Measurements from ENCODE around the gene HOXB4. TPM values are rescaled to one million over a fixed set of nuclear protein-coding genes. Genes with fewer than 3 reads are reported as not detected.

The HOXB4 gene
- total RNA-seq, 1 experiment from 2014 or later = 9.7 TPM

DNA sequence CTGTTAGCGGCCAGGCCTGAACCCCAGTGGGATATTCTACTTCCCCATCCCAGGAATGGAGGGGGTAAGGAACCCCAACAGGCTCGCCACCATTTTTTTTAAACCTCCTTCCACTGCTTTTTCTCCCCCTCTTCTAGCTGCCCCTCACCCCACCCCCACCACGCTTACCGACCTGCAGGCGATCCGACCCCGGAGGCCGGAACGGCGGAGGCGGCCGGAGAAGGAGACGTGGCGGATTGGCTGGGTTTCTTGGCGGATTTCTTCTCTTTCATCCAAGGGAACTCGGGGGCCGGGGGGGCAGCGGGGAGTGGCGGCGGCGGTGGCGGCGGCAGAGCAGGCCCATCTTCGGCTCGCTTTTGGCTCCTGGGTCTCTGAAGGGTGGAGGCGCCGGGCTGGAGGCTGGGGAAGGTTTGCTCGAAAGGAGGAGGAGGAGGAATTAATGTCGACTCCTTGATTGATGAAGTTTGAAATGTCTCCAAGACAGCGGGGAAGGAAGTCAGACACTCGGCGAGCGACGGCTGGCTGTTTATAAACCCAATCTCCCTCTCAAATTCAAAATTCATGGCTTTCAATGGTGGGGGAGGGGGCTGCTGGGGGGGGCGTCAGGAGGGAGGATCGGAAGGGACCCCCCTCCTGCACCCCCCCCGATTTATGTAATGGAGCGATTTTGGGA lies 33.7 kb downstream of the HOXB4 start:
- DNase-seq (ENCODE audit: low spot score) = peak; percentile 91
- intact Hi-C loops (cut with micrococcal nuclease; ENCODE audit: unreplicated experiment) = no loop called here
- CTCF ChIA-PET = no interaction called here
- no TSS peak for BruUV-seq (replicated peaks)
- H3K9me3 ChIP-seq (ENCODE audit: low read depth, low read length, poor library complexity, severe bottlenecking) = no peaks in the 10 kb centered on the region
- peaks cover 50% of the 10 kb centered on the region for H3K4me1 ChIP-seq (ENCODE audit: insufficient read depth, low read length, poor library complexity, severe bottlenecking)
- H3K36me3 ChIP-seq (ENCODE audit: insufficient read depth, low read length, poor library complexity, severe bottlenecking) = peaks cover 9% of the 10 kb centered on the region
- POLR2A ChIA-PET (ENCODE audit: low non-redundant PET) = interaction anchor here (0.6 kb wide), 1 partner anchor 43 kb away, joined by 3 read pairs; no protein-coding TSS in a partner anchor
- no peaks in the 10 kb centered on the region for H3K27me3 ChIP-seq (replicated peaks; ENCODE audit: insufficient read depth, low read depth, low read length, poor library complexity)
- peak overlapping the region; percentile 95 for H3K27ac ChIP-seq (ENCODE audit: low read depth, low read length, poor library complexity, severe bottlenecking)
- TF ChIP-seq, protein P1, sequence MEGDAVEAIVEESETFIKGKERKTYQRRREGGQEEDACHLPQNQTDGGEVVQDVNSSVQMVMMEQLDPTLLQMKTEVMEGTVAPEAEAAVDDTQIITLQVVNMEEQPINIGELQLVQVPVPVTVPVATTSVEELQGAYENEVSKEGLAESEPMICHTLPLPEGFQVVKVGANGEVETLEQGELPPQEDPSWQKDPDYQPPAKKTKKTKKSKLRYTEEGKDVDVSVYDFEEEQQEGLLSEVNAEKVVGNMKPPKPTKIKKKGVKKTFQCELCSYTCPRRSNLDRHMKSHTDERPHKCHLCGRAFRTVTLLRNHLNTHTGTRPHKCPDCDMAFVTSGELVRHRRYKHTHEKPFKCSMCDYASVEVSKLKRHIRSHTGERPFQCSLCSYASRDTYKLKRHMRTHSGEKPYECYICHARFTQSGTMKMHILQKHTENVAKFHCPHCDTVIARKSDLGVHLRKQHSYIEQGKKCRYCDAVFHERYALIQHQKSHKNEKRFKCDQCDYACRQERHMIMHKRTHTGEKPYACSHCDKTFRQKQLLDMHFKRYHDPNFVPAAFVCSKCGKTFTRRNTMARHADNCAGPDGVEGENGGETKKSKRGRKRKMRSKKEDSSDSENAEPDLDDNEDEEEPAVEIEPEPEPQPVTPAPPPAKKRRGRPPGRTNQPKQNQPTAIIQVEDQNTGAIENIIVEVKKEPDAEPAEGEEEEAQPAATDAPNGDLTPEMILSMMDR (conservative IDR thresholded peaks at IDR 0.05; ENCODE audit: low read depth, low read length) = no peak
- H3K4me3 ChIP-seq (ENCODE audit: low read depth, low read length, poor library complexity, severe bottlenecking) = peak overlapping the region; percentile 85

DNA sequence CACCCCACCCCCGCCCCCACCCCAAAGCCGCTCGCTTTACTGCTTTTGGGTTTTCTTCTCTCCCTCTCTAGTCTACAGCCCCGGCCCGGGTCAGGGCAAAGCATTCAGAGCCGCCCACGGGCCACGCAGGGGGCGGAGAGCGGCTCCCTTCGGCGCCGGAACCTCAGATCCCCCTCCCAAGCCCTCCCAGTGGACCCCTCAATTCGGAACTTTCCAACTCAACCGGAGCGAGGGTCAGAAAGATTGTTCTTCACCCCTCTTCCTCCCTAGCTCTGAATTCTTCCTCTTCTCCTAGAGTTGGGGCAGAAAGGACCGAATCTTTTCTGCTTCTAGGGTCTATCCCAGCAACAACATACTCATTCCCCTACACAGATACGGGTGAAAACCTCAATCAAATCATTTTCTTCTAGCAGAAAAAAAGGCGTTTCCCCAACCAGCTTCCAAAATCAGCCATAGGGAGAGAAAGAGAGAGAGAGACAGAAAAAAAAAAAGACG lies 34.2 kb downstream of the HOXB4 start:
- Histone ChIP-seq H3K4me3 (ENCODE audit: low read depth, low read length, poor library complexity, severe bottlenecking) (peak overlapping the region; percentile 85), H3K9me3 (ENCODE audit: low read depth, low read length, poor library complexity, severe bottlenecking) (no peaks in the 10 kb centered on the region), H3K36me3 (ENCODE audit: insufficient read depth, low read length, poor library complexity, severe bottlenecking) (peaks cover 5% of the 10 kb centered on the region), H3K27me3 (replicated peaks; ENCODE audit: insufficient read depth, low read depth, low read length, poor library complexity) (no peaks in the 10 kb centered on the region), H3K27ac (ENCODE audit: low read depth, low read length, poor library complexity, severe bottlenecking) (peak overlapping the region; percentile 95), H3K4me1 (ENCODE audit: insufficient read depth, low read length, poor library complexity, severe bottlenecking) (peaks cover 44% of the 10 kb centered on the region)
- no TSS peak for BruUV-seq (replicated peaks)
- no peak for DNase-seq (ENCODE audit: low spot score)
- TF ChIP-seq EZH2 (IDR thresholded peaks at IDR 0.05; ENCODE audit: borderline replicate concordance, low read depth, low read length, poor library complexity, severe bottlenecking) = no peak
- TF ChIP-seq, protein P1 (conservative IDR thresholded peaks at IDR 0.05; ENCODE audit: low read depth, low read length) = no peak
- ChIA-PET CTCF (no interaction called here), POLR2A (ENCODE audit: low non-redundant PET) (interaction anchor here (0.6 kb wide), 1 partner anchor 43 kb away, joined by 3 read pairs; no protein-coding TSS in a partner anchor)
- intact Hi-C loops (cut with micrococcal nuclease; ENCODE audit: unreplicated experiment) = loop anchor here (2.0 kb wide), 1 partner anchor 33 kb away; no protein-coding TSS in a partner anchor

DNA sequence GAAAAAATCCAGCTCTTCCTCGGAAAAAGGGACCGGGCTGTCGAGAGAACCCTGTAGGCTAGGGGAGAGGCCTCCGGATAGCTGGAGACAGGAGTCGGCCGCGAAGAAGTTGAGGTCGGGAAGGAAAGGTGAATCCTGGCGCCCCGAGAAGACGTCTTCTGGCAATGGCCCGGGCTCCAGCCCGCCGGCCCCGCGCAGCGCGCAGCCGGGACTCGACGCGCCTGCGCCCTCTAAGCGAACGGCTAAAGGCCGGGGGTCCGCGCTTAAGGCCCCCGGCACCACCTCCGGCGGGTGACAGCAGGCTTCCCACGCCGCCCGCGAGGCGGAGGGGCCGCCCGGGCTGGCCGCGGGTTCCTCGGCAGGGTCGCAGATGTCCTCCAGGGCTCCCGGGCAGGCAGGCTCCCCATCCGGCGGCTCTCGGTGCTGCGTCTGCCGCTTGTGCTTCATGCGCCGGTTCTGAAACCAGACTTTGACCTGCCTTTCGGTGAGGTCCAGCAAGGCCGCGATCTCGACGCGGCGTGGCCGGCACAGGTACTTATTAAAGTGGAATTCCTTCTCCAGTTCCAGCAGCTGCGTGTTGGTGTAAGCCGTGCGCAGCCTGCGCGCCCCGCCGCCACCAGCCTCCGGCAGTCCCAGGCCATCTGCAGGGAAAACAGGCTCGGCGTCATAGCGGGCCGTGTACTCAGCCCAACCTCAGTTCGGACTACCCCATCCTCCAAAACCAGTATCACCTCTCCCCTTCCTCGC lies 34.9 kb downstream of the HOXB4 start:
- peaks cover 38% of the 10 kb centered on the region for H3K4me1 ChIP-seq (ENCODE audit: insufficient read depth, low read length, poor library complexity, severe bottlenecking)
- DNase-seq (ENCODE audit: low spot score) = peak; percentile 67
- peak overlapping the region; percentile 85 for H3K4me3 ChIP-seq (ENCODE audit: low read depth, low read length, poor library complexity, severe bottlenecking)
- intact Hi-C loops (cut with micrococcal nuclease; ENCODE audit: unreplicated experiment) = loop anchor here (2.0 kb wide), 1 partner anchor 34 kb away; no protein-coding TSS in a partner anchor
- TF ChIP-seq, protein P1 (conservative IDR thresholded peaks at IDR 0.05; ENCODE audit: low read depth, low read length) = no peak; the same call in 1 of the 2 replicates
- no peak for TF ChIP-seq EZH2 (IDR thresholded peaks at IDR 0.05; ENCODE audit: borderline replicate concordance, low read depth, low read length, poor library complexity, severe bottlenecking)
- peak overlapping the region; percentile 95 for H3K27ac ChIP-seq (ENCODE audit: low read depth, low read length, poor library complexity, severe bottlenecking)
- H3K9me3 ChIP-seq (ENCODE audit: low read depth, low read length, poor library complexity, severe bottlenecking) = no peaks in the 10 kb centered on the region
- peaks cover 5% of the 10 kb centered on the region for H3K36me3 ChIP-seq (ENCODE audit: insufficient read depth, low read length, poor library complexity, severe bottlenecking)
- no peaks in the 10 kb centered on the region for H3K27me3 ChIP-seq (replicated peaks; ENCODE audit: insufficient read depth, low read depth, low read length, poor library complexity)
- ChIA-PET POLR2A (ENCODE audit: low non-redundant PET) (interaction anchor here (0.6 kb wide), 1 partner anchor 44 kb away, joined by 3 read pairs; no protein-coding TSS in a partner anchor), CTCF (no interaction called here)
- no TSS peak for BruUV-seq (replicated peaks)

All from A673 (cell line).